CD1c-positive myeloid dendritic cell (primary cell): ENCODE results near the gene FREY1.

Experiments used
- DNase-seq: peaks from one replicate; pipeline ENCODE4 v3.0.0-alpha.2; 2016; ENCODE audit errors: extremely low spot score

Gene FREY1

GRCh38 chr11:45870706-45871105 lies 36.4 kb downstream of the FREY1 start:
- no peak for DNase-seq

GRCh38 chr11:45869551-45869950 lies 37.5 kb downstream of the FREY1 start:
- no peak for DNase-seq

GRCh38 chr11:45864041-45864440 lies 43.0 kb downstream of the FREY1 start:
- DNase-seq: no peak

- no peak for DNase-seq
Observed at GRCh38 chr11:45860764-45861510, 46.1 kb downstream of the FREY1 start.

GRCh38 chr11:45860348-45860747 lies 46.7 kb downstream of the FREY1 start:
- no peak for DNase-seq

GRCh38 chr11:45859661-45860140 lies 47.4 kb downstream of the FREY1 start:
- DNase-seq: no peak

- no peak for DNase-seq
Observed at GRCh38 chr11:45858751-45859398, 48.2 kb downstream of the FREY1 start.

GRCh38 chr11:45857961-45858474 lies 49.1 kb downstream of the FREY1 start:
- DNase-seq: peak; percentile 81
